SK-N-SH (cell line): ENCODE measurements around the gene STARD3NL.

ENCODE experiments used
- EP300 ChIP-seq, 2 experiments: IDR thresholded peaks; 2 replicates each; pipeline versions ENCODE4 v1.4.0 to v1.6.1; 2012; ENCODE audit warnings: borderline replicate concordance in 1 of 2, low read depth in 1 of 2, low read length in 1 of 2
- EZH2phosphoT487 ChIP-seq: fragments of 200-600 bp; sonication (generic); IDR thresholded peaks from 2 replicates; pipeline ENCODE4 v1.6.1; 2017; ENCODE audit warnings: low read depth, mixed run types, mild to moderate bottlenecking, antibody characterized with exemption, moderate library complexity, borderline replicate concordance
- FOXJ3 ChIP-seq: sonication (generic); formaldehyde crosslinking; IDR thresholded peaks from 2 replicates; pipeline ENCODE4 v1.5.1; 2020; ENCODE audit warnings: mild to moderate bottlenecking, missing genetic modification reagents
- MXI1 ChIP-seq: IDR thresholded peaks from 2 replicates; pipeline ENCODE4 v1.6.1; 2012; ENCODE audit warnings: mild to moderate bottlenecking, low read depth, low read length, improper control_type of control experiment
- NRF1 ChIP-seq: IDR thresholded peaks from 2 replicates; pipeline ENCODE4 v1.6.1; 2012; ENCODE audit warnings: low read depth, mild to moderate bottlenecking, low read length
- RAD21 ChIP-seq: IDR thresholded peaks from 2 replicates; pipeline ENCODE4 v1.6.1; 2012; ENCODE audit warnings: mild to moderate bottlenecking, low read length
- TCF12 ChIP-seq: IDR thresholded peaks from 2 replicates; pipeline ENCODE4 v1.4.0; 2012
- TF ChIP-seq, protein P1 (sequence below): fragments of 200-600 bp; sonication (generic); IDR thresholded peaks from 2 replicates; pipeline ENCODE4 v1.6.1; 2017; ENCODE audit warnings: antibody characterized with exemption, mild to moderate bottlenecking, moderate library complexity
- TF ChIP-seq, protein P2 (sequence below): IDR thresholded peaks from 2 replicates; pipeline ENCODE4 v1.6.1; 2012; ENCODE audit warnings: mild to moderate bottlenecking, low read depth, low read length, moderate library complexity
- TF ChIP-seq, protein P3 (sequence below): IDR thresholded peaks from 2 replicates; pipeline ENCODE4 v1.4.0; 2012; ENCODE audit warnings: low read depth, borderline replicate concordance
- TF ChIP-seq, protein P4 (sequence below): fragments of 150-350 bp; IDR thresholded peaks from 2 replicates; pipeline ENCODE4 v1.6.1; 2017; ENCODE audit warnings: antibody characterized with exemption, low read length, low read depth, borderline replicate concordance

DNA sequence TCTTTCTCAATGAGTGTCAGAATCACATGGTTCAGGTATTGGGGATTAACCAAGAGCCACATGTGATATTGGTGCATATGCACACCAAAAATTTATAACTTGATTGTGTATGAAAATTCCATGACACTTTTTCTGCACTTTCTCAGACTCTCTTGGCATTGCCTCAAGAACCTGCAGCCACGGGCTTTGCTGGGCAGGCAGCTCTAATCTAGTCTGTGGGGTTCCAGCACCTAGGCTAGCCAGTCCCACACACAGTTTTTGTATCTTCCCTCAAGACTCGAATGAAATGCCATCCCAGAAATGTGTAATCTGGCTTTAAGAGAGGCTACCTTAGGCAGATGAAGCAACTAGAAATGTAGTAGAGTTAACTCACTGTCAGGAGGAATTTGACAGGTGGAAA is 21.7 kb downstream of the STARD3NL start:
- TF ChIP-seq TCF12 (no peak), EZH2phosphoT487 (no peak), FOXJ3 (CRISPR knock-in tag) (no peak), NRF1 (no peak), RAD21 (no peak), EP300 (IDR thresholded peaks at IDR 0.05; ENCODE audit: borderline replicate concordance in 1 of 2, low read depth in 1 of 2, low read length in 1 of 2) (no peak), MXI1 (no peak)
- TF ChIP-seq, protein P1, sequence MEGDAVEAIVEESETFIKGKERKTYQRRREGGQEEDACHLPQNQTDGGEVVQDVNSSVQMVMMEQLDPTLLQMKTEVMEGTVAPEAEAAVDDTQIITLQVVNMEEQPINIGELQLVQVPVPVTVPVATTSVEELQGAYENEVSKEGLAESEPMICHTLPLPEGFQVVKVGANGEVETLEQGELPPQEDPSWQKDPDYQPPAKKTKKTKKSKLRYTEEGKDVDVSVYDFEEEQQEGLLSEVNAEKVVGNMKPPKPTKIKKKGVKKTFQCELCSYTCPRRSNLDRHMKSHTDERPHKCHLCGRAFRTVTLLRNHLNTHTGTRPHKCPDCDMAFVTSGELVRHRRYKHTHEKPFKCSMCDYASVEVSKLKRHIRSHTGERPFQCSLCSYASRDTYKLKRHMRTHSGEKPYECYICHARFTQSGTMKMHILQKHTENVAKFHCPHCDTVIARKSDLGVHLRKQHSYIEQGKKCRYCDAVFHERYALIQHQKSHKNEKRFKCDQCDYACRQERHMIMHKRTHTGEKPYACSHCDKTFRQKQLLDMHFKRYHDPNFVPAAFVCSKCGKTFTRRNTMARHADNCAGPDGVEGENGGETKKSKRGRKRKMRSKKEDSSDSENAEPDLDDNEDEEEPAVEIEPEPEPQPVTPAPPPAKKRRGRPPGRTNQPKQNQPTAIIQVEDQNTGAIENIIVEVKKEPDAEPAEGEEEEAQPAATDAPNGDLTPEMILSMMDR, result no peak
- TF ChIP-seq, protein P2, sequence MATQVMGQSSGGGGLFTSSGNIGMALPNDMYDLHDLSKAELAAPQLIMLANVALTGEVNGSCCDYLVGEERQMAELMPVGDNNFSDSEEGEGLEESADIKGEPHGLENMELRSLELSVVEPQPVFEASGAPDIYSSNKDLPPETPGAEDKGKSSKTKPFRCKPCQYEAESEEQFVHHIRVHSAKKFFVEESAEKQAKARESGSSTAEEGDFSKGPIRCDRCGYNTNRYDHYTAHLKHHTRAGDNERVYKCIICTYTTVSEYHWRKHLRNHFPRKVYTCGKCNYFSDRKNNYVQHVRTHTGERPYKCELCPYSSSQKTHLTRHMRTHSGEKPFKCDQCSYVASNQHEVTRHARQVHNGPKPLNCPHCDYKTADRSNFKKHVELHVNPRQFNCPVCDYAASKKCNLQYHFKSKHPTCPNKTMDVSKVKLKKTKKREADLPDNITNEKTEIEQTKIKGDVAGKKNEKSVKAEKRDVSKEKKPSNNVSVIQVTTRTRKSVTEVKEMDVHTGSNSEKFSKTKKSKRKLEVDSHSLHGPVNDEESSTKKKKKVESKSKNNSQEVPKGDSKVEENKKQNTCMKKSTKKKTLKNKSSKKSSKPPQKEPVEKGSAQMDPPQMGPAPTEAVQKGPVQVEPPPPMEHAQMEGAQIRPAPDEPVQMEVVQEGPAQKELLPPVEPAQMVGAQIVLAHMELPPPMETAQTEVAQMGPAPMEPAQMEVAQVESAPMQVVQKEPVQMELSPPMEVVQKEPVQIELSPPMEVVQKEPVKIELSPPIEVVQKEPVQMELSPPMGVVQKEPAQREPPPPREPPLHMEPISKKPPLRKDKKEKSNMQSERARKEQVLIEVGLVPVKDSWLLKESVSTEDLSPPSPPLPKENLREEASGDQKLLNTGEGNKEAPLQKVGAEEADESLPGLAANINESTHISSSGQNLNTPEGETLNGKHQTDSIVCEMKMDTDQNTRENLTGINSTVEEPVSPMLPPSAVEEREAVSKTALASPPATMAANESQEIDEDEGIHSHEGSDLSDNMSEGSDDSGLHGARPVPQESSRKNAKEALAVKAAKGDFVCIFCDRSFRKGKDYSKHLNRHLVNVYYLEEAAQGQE, result no peak
- TF ChIP-seq, protein P3, sequence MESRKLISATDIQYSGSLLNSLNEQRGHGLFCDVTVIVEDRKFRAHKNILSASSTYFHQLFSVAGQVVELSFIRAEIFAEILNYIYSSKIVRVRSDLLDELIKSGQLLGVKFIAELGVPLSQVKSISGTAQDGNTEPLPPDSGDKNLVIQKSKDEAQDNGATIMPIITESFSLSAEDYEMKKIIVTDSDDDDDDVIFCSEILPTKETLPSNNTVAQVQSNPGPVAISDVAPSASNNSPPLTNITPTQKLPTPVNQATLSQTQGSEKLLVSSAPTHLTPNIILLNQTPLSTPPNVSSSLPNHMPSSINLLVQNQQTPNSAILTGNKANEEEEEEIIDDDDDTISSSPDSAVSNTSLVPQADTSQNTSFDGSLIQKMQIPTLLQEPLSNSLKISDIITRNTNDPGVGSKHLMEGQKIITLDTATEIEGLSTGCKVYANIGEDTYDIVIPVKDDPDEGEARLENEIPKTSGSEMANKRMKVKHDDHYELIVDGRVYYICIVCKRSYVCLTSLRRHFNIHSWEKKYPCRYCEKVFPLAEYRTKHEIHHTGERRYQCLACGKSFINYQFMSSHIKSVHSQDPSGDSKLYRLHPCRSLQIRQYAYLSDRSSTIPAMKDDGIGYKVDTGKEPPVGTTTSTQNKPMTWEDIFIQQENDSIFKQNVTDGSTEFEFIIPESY, result no peak
- TF ChIP-seq, protein P4, sequence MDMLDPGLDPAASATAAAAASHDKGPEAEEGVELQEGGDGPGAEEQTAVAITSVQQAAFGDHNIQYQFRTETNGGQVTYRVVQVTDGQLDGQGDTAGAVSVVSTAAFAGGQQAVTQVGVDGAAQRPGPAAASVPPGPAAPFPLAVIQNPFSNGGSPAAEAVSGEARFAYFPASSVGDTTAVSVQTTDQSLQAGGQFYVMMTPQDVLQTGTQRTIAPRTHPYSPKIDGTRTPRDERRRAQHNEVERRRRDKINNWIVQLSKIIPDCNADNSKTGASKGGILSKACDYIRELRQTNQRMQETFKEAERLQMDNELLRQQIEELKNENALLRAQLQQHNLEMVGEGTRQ, result no peak
